Measurements from ENCODE around the gene SLC29A4. TPM values are rescaled to one million over a fixed set of nuclear protein-coding genes. Genes with fewer than 3 reads are reported as not detected.
"Not testable (repeated sequence)": the region's sequence is repeated elsewhere in the genome, so short reads cannot be mapped to it uniquely, and the experiment has no call there.

SLC29A4 gene
- total RNA-seq, 5 donors from 2014 or later (not counting 1 experiment from before 2014, with no cell fraction given): 0.20 to 0.49 (median 0.32) TPM

- H3K27ac Mint-ChIP-seq; H3K4me1 Mint-ChIP-seq; DNase-seq; ATAC-seq (replicated peaks in 1 of 4); H3K4me3 Mint-ChIP-seq; H3K27ac ChIP-seq (ENCODE audit: low read length); H3K9me3 ChIP-seq; H3K27me3 ChIP-seq (replicated peaks in 1 of 2; ENCODE audit: control insufficient read depth in 2 of 2, extremely low read depth in 1 of 2, insufficient read depth in 2 of 2, low read length in 1 of 2); CTCF ChIA-PET; H3K36me3 Mint-ChIP-seq; H3K9me3 Mint-ChIP-seq; H3K36me3 ChIP-seq (ENCODE audit: control insufficient read depth in 2 of 2, extremely low read depth in 1 of 2, insufficient read depth in 1 of 2, low read length in 1 of 2); H3K4me1 ChIP-seq (ENCODE audit: control insufficient read depth in 1 of 2, extremely low read depth in 1 of 2, insufficient read depth in 2 of 2, low read length in 2 of 2); POLR2A ChIA-PET; H3K27me3 Mint-ChIP-seq; H3K4me3 ChIP-seq (ENCODE audit: control insufficient read depth in 1 of 2, extremely low read depth in 1 of 2, low read length in 1 of 2): not testable (repeated sequence)
- no CpG with 5 or more reads among the region's 10 CpGs for WGBS (ENCODE audit: insufficient coverage)
Measured at GRCh38 chr7:5263066-5263465, 19.7 kb upstream of the SLC29A4 start.

GRCh38 chr7:5265320-5266190, 17.2 kb upstream of the SLC29A4 start:
- Histone ChIP-seq H3K36me3 (ENCODE audit: control insufficient read depth in 2 of 2, extremely low read depth in 1 of 2, insufficient read depth in 1 of 2, low read length in 1 of 2) (no peaks in the 10 kb centered on the region), H3K27me3 (replicated peaks in 1 of 2; ENCODE audit: control insufficient read depth in 2 of 2, extremely low read depth in 1 of 2, insufficient read depth in 2 of 2, low read length in 1 of 2) (peaks cover 0 to 13% of the 10 kb centered on the region in 2 experiments), H3K4me1 (ENCODE audit: control insufficient read depth in 1 of 2, extremely low read depth in 1 of 2, insufficient read depth in 2 of 2, low read length in 2 of 2) (no peaks in the 10 kb centered on the region), H3K27ac (ENCODE audit: low read length) (no peak overlapping the region), H3K4me3 (ENCODE audit: control insufficient read depth in 1 of 2, extremely low read depth in 1 of 2, low read length in 1 of 2) (no peak overlapping the region), H3K9me3 (no peaks in the 10 kb centered on the region)
- Mint-ChIP-seq H3K27ac (no peak overlapping the region), H3K36me3 (no peaks in the 10 kb centered on the region), H3K9me3 (no peaks in the 10 kb centered on the region), H3K4me1 (no peaks in the 10 kb centered on the region), H3K4me3 (no peak overlapping the region), H3K27me3 (peaks cover 0 to 6% of the 10 kb centered on the region in 2 donors)
- POLR2A ChIA-PET: no interaction called here
- WGBS (ENCODE audit: insufficient coverage): 89% methylated on average over 12 of the region's 19 CpGs
- ATAC-seq (replicated peaks in 1 of 4) (no peak), DNase-seq (no peak)
- CTCF ChIA-PET: no interaction called here

DNA sequence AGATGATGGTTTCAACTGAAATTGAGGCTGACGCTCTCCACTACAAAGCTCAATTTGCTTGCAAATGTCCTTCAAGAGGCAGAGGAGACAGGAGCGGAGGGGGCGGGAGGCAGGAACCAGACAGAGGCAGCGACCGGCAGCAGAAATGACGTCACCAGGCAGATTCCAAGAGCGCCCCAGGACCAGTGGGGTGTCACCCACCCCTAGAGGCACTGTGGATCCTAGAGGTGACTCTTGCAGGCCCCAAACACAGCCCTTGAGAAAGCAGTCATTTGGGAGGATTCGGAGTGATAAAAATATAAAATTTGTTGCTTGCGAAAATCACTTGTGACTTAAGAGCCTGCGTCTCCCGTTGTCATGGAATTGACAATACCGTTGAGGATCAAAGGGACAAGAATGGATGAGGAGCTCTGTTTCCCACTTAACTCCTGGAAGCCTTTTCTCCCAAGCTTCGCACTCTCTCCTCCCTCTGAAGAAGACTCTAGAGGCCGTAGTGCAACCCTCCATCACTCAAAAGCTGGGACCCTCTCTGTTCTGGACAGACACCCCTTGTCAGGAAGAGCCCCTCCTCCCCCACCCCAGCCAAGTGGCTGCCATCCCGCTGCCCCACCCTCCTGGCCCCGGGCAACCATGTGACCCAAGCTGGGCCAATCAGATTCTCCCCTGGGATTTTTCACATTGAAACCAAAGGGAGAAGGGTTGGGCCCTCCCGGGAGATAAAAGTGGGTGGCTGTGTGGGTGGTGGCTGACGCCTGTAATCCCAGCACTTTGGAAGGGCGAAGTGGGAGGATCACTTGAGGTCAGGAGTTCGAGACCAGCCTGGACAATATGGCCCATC, 16.3 kb upstream of the SLC29A4 start:
- Histone ChIP-seq H3K27ac (ENCODE audit: low read length) (no peak overlapping the region), H3K9me3 (no peaks in the 10 kb centered on the region), H3K4me1 (ENCODE audit: control insufficient read depth in 1 of 2, extremely low read depth in 1 of 2, insufficient read depth in 2 of 2, low read length in 2 of 2) (no peaks in the 10 kb centered on the region), H3K27me3 (replicated peaks in 1 of 2; ENCODE audit: control insufficient read depth in 2 of 2, extremely low read depth in 1 of 2, insufficient read depth in 2 of 2, low read length in 1 of 2) (peaks cover 0 to 16% of the 10 kb centered on the region in 2 experiments), H3K4me3 (ENCODE audit: control insufficient read depth in 1 of 2, extremely low read depth in 1 of 2, low read length in 1 of 2) (no peak overlapping the region), H3K36me3 (ENCODE audit: control insufficient read depth in 2 of 2, extremely low read depth in 1 of 2, insufficient read depth in 1 of 2, low read length in 1 of 2) (no peaks in the 10 kb centered on the region)
- ChIA-PET CTCF (no interaction called here), POLR2A (no interaction called here)
- DNase-seq: no peak
- Mint-ChIP-seq H3K9me3 (no peaks in the 10 kb centered on the region), H3K27me3 (peaks cover 0 to 6% of the 10 kb centered on the region in 2 donors), H3K4me1 (no peaks in the 10 kb centered on the region), H3K36me3 (no peaks in the 10 kb centered on the region), H3K27ac (no peak overlapping the region), H3K4me3 (no peak overlapping the region)
- no peak for ATAC-seq (replicated peaks in 1 of 4)
- WGBS (ENCODE audit: insufficient coverage): 80% methylated on average over 8 of the region's 20 CpGs

DNA sequence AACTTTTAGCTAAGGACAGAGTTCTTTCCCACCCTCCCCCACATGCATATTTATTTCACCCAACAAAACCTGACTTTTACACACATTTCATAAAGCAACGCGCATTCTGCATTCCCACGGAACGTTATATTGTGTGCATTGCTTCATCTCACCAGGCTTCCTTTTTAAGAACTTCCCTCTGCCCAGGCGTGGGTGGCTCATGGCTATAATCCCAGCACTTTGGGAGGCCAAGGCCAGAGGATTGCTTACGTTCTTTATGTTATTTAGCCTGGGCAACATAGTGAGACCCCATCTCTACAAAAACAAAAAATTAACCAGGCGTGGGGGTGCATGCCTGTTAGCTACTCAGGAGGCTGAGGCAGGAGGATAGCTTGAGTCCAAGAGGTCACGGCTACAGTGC, 14.9 kb upstream of the SLC29A4 start:
- H3K4me3 ChIP-seq (ENCODE audit: control insufficient read depth in 1 of 2, extremely low read depth in 1 of 2, low read length in 1 of 2); H3K9me3 ChIP-seq; H3K4me1 Mint-ChIP-seq; CTCF ChIA-PET; POLR2A ChIA-PET; H3K9me3 Mint-ChIP-seq; H3K27ac Mint-ChIP-seq; H3K36me3 Mint-ChIP-seq; ATAC-seq (replicated peaks in 1 of 4); H3K27ac ChIP-seq (ENCODE audit: low read length); H3K27me3 Mint-ChIP-seq; H3K4me1 ChIP-seq (ENCODE audit: control insufficient read depth in 1 of 2, extremely low read depth in 1 of 2, insufficient read depth in 2 of 2, low read length in 2 of 2); H3K4me3 Mint-ChIP-seq; H3K36me3 ChIP-seq (ENCODE audit: control insufficient read depth in 2 of 2, extremely low read depth in 1 of 2, insufficient read depth in 1 of 2, low read length in 1 of 2); DNase-seq: not testable (repeated sequence)
- peaks cover 0 to 19% of the 10 kb centered on the region in 2 experiments for H3K27me3 ChIP-seq (replicated peaks in 1 of 2; ENCODE audit: control insufficient read depth in 2 of 2, extremely low read depth in 1 of 2, insufficient read depth in 2 of 2, low read length in 1 of 2)
- WGBS (ENCODE audit: insufficient coverage): 73% methylated on average over 6 of the region's 8 CpGs

DNA sequence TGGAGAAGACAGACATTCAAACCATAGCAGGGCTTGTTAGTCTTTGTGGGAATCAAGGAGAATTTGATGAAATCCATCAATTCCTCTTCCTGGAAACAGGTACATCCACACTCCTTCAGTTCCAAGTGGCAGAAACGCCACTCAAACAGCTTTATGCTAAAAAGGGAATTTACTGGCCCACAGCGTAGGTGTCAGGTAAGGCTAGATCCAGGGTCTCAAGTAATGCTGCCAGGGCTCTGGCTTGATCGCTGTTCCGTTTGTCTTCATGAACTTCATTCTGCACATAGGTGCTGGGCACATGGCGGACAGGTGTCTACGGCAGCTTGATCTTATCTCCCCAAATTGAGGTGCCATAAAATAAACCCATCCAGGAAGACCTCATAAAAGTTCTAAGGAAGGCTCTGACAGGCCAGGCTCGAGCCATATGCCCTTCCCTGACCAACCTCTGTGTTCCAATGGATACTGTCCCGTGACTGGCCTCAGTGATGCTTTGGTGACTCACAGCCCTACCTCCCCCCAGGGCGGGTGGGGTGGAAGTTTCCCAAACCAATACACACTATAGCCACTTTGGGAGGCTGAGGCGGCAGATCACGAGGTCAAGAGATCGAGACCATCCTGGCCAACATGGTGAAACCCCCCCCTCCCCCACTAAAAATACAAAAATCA, 12.6 kb upstream of the SLC29A4 start:
- peaks cover 0 to 20% of the 10 kb centered on the region in 2 experiments for H3K27me3 ChIP-seq (replicated peaks in 1 of 2; ENCODE audit: control insufficient read depth in 2 of 2, extremely low read depth in 1 of 2, insufficient read depth in 2 of 2, low read length in 1 of 2)
- H3K36me3 ChIP-seq (ENCODE audit: control insufficient read depth in 2 of 2, extremely low read depth in 1 of 2, insufficient read depth in 1 of 2, low read length in 1 of 2); H3K27ac Mint-ChIP-seq; H3K4me1 Mint-ChIP-seq; CTCF ChIA-PET; H3K4me1 ChIP-seq (ENCODE audit: control insufficient read depth in 1 of 2, extremely low read depth in 1 of 2, insufficient read depth in 2 of 2, low read length in 2 of 2); H3K36me3 Mint-ChIP-seq; H3K9me3 ChIP-seq; H3K4me3 Mint-ChIP-seq; ATAC-seq (replicated peaks in 1 of 4); H3K9me3 Mint-ChIP-seq; POLR2A ChIA-PET; DNase-seq; H3K27ac ChIP-seq (ENCODE audit: low read length); H3K4me3 ChIP-seq (ENCODE audit: control insufficient read depth in 1 of 2, extremely low read depth in 1 of 2, low read length in 1 of 2): not testable (repeated sequence)
- 85% methylated on average over 6 of the region's 12 CpGs for whole genome bisulfite sequencing (ENCODE audit: insufficient coverage)
- peaks cover 3 to 12% of the 10 kb centered on the region in 2 donors for H3K27me3 Mint-ChIP-seq

DNA sequence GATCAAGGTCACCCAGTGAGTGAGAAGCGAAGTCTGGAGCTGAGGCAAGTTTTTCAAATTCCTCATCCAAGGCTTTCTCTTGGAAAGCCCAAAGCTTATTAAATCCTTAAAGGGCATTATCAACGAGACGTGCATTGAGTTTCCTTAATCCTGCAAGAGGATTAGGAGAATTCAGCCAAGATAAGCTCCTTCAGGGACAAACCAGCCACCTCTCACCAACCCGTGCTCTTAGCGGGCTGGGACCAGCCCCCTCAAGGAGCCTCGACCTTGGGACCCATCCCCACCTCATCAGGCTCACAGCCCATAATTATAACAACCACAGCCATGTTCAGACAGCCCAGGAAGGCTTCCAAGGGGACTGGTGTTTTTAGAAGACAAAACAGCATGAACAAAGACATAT, 12.0 kb upstream of the SLC29A4 start:
- Histone ChIP-seq H3K4me1 (ENCODE audit: control insufficient read depth in 1 of 2, extremely low read depth in 1 of 2, insufficient read depth in 2 of 2, low read length in 2 of 2) (no peaks in the 10 kb centered on the region), H3K4me3 (ENCODE audit: control insufficient read depth in 1 of 2, extremely low read depth in 1 of 2, low read length in 1 of 2) (no peak overlapping the region), H3K27ac (ENCODE audit: low read length) (no peak overlapping the region), H3K36me3 (ENCODE audit: control insufficient read depth in 2 of 2, extremely low read depth in 1 of 2, insufficient read depth in 1 of 2, low read length in 1 of 2) (no peaks in the 10 kb centered on the region), H3K27me3 (replicated peaks in 1 of 2; ENCODE audit: control insufficient read depth in 2 of 2, extremely low read depth in 1 of 2, insufficient read depth in 2 of 2, low read length in 1 of 2) (peaks cover 0 to 20% of the 10 kb centered on the region in 2 experiments), H3K9me3 (no peaks in the 10 kb centered on the region)
- H3K9me3 Mint-ChIP-seq: no peaks in the 10 kb centered on the region
- H3K27ac Mint-ChIP-seq: no peak overlapping the region
- ChIA-PET POLR2A (no interaction called here), CTCF (no interaction called here)
- H3K36me3 Mint-ChIP-seq: no peaks in the 10 kb centered on the region
- H3K27me3 Mint-ChIP-seq: peaks cover 3 to 12% of the 10 kb centered on the region in 2 donors
- ATAC-seq (replicated peaks in 1 of 4) (no peak), DNase-seq (no peak)
- no peak overlapping the region for H3K4me3 Mint-ChIP-seq
- WGBS (ENCODE audit: insufficient coverage): 17% methylated on average over 1 of the region's 6 CpGs
- no peaks in the 10 kb centered on the region for H3K4me1 Mint-ChIP-seq
